SU-DHL-6 (cell line): Measurements from ENCODE around the gene OTX1.

Experiments used
- H2AFZ ChIP-seq: fragments of 200-600 bp; sonication (generic); 2 replicates; pipeline ENCODE4 v1.6.1; 2014; ENCODE audit warnings: low read depth, mild to moderate bottlenecking, moderate library complexity, mixed read lengths, antibody characterized with exemption, low read length; ENCODE audit not compliant: severe bottlenecking
- H3F3A ChIP-seq: fragments of 200-600 bp; shearing (Covaris generic); 2 replicates; pipeline ENCODE4 v1.6.0; 2016; ENCODE audit warnings: antibody characterized with exemption, mild to moderate bottlenecking; ENCODE audit not compliant: insufficient read depth
- H3K27ac ChIP-seq: fragments of 200-600 bp; sonication (generic); 2 replicates; pipeline ENCODE4 v1.5.1; 2016; ENCODE audit warnings: low read depth, mild to moderate bottlenecking, low read length, moderate library complexity, mixed read lengths
- H3K27me3 ChIP-seq: fragments of 200-600 bp; sonication (generic), shearing (Covaris generic); 2 replicates; pipeline ENCODE4 v1.6.0; 2014; ENCODE audit warnings: mild to moderate bottlenecking, low read length
- H3K36me3 ChIP-seq: fragments of 200-600 bp; sonication (generic); 2 replicates; pipeline ENCODE4 v1.6.1; 2014; ENCODE audit warnings: mild to moderate bottlenecking, low read length, mixed read lengths
- H3K4me2 ChIP-seq: fragments of 300-600, 200-600 bp; shearing (Covaris generic), sonication (generic); 2 replicates; pipeline ENCODE4 v1.6.0; 2014; ENCODE audit warnings: low read length, low read depth, mild to moderate bottlenecking; ENCODE audit not compliant: poor library complexity, severe bottlenecking
- H3K4me3 ChIP-seq: fragments of 200-600 bp; sonication (generic); 2 replicates; pipeline ENCODE4 v1.5.1; 2014; ENCODE audit warnings: antibody characterized with exemption, low read length, mild to moderate bottlenecking, mixed read lengths; ENCODE audit not compliant: insufficient read depth, poor library complexity, severe bottlenecking
- H3K79me2 ChIP-seq: fragments of 200-600 bp; sonication (generic); 2 replicates; pipeline ENCODE4 v1.6.1; 2014; ENCODE audit warnings: mild to moderate bottlenecking, low read length, moderate library complexity; ENCODE audit not compliant: insufficient read depth
- H3K9ac ChIP-seq: fragments of 200-600 bp; sonication (generic); 2 replicates; pipeline ENCODE4 v1.7.0; 2014; ENCODE audit warnings: mild to moderate bottlenecking, low read length
- H3K9me2 ChIP-seq: fragments of 200-600 bp; sonication (generic); replicated peaks from 2 replicates; pipeline ENCODE4 v1.6.1; 2014; ENCODE audit warnings: low read length; ENCODE audit not compliant: insufficient read depth
- H3K9me3 ChIP-seq: fragments of 200-600 bp; sonication (generic); 2 replicates; pipeline ENCODE4 v1.6.1; 2014; ENCODE audit warnings: low read length, mixed read lengths; ENCODE audit not compliant: insufficient read depth
- H4K20me1 ChIP-seq: fragments of 200-600 bp; sonication (generic); 2 replicates; pipeline ENCODE4 v1.6.1; 2014; ENCODE audit warnings: low read depth, mild to moderate bottlenecking, antibody characterized with exemption, low read length, moderate library complexity, mixed read lengths
- CTCF ChIP-seq: fragments of 200-600 bp; sonication (generic); IDR thresholded peaks from one replicate; pipeline ENCODE4 v1.5.1; 2017; ENCODE audit warnings: antibody characterized with exemption, mild to moderate bottlenecking, low read length, moderate library complexity; ENCODE audit not compliant: insufficient read depth, poor library complexity, severe bottlenecking
- EZH2phosphoT487 ChIP-seq: fragments of 200-600 bp; sonication (generic), shearing (Covaris generic); conservative IDR thresholded peaks from 2 replicates; pipeline ENCODE4 v1.6.1; 2018; ENCODE audit warnings: mild to moderate bottlenecking, antibody characterized with exemption, low read length, moderate library complexity, mixed read lengths

Gene OTX1

DNA sequence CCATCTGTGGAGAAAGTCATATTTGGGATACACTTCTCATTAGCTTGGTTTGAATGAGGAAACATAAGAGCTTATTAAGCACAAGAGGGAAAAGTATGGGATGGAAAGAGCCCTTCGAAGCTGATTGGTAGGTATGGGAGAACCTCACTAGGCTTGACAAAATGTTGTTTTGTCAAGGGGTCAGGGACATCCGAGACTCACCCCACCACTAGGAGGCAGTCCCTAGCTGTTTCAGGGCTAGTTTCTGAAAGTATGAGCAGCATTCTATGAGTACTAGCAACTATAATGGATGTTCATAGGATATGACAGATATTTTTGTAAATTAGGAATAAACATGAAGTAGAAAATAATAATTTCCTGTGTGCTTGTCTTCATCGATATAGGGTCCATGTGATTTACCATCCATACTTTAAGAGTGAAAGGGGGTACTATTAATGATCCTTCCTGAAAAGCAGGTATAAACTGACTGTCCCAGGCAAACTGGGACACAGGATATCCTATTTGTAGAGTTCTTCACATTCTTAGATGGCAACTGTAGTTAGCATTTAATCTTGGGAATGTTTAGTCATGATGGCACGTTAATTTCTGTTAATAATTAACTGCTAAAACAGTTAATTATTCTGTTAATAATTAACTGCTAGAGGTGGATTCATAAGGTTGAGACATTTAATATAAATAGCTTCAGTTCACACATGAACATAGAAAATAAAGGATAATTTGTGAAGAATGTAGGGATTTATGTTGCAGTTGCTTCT is 28.4 kb downstream of the OTX1 start:
- peak overlapping the region; percentile 70 for H2AFZ ChIP-seq
- no peaks in the 10 kb centered on the region for H3K9me2 ChIP-seq
- no peaks in the 10 kb centered on the region for H4K20me1 ChIP-seq
- H3F3A ChIP-seq, result no peaks in the 10 kb centered on the region
- TF ChIP-seq CTCF (peak; percentile 75), EZH2phosphoT487 (no peak)
- H3K36me3 ChIP-seq, result no peaks in the 10 kb centered on the region
- no peak overlapping the region for H3K27ac ChIP-seq
- H3K9ac ChIP-seq, result no peak overlapping the region
- H3K4me2 ChIP-seq, result no peak overlapping the region
- H3K79me2 ChIP-seq, result no peaks in the 10 kb centered on the region
- H3K27me3 ChIP-seq, result no peaks in the 10 kb centered on the region
- H3K9me3 ChIP-seq, result no peaks in the 10 kb centered on the region
- H3K4me3 ChIP-seq, result no peak overlapping the region

- no peak overlapping the region for H3K9ac ChIP-seq
- H3F3A ChIP-seq, result no peaks in the 10 kb centered on the region
- no peaks in the 10 kb centered on the region for H4K20me1 ChIP-seq
Observed at GRCh38 chr2:63081404-63081803, 30.8 kb downstream of the OTX1 start.

DNA sequence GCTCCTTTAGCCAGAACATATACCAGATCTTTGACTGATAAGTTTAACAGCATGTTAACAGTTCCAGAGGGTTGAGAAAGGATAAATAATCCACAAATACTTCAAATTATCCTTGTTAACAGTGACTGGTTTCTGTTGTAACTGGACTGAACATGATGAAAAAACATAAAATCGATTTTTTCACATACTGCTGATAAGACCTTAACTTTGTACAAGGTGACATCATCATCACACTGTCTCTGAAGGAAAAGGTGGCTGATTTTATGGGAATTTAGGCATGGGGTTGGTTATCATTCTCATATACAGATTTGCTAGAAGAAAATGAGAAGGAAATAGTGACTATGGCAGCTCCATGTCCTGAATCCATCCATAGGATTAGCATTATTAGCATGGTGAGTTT is 36.1 kb downstream of the OTX1 start:
- Histone ChIP-seq H3K4me2 (no peak overlapping the region), H3K4me3 (no peak overlapping the region), H3K9me3 (no peaks in the 10 kb centered on the region), H3K9ac (no peak overlapping the region), H3F3A (no peaks in the 10 kb centered on the region), H2AFZ (no peak overlapping the region), H3K27me3 (no peaks in the 10 kb centered on the region), H3K36me3 (no peaks in the 10 kb centered on the region), H3K27ac (no peak overlapping the region), H4K20me1 (no peaks in the 10 kb centered on the region), H3K9me2 (no peaks in the 10 kb centered on the region), H3K79me2 (no peaks in the 10 kb centered on the region)
- TF ChIP-seq CTCF (no peak), EZH2phosphoT487 (no peak)

More at GRCh38 chr2:63081404-63081803, 30.8 kb downstream of the OTX1 start:
- Histone ChIP-seq H3K9me3 (no peaks in the 10 kb centered on the region), H2AFZ (no peak overlapping the region), H3K9me2 (no peaks in the 10 kb centered on the region), H3K36me3 (no peaks in the 10 kb centered on the region), H3K4me2 (no peak overlapping the region), H3K27ac (no peak overlapping the region), H3K4me3 (no peak overlapping the region), H3K27me3 (no peaks in the 10 kb centered on the region), H3K79me2 (no peaks in the 10 kb centered on the region)
- TF ChIP-seq EZH2phosphoT487, result no peak
- no peak for TF ChIP-seq CTCF
